GM04503 (cell line): ENCODE data around the gene GPR132.

Experiments
- DNase-seq: peaks from one replicate; pipeline ENCODE4 v3.0.0-alpha.2; 2012; ENCODE audit warnings: low read depth

The GPR132 gene

DNA sequence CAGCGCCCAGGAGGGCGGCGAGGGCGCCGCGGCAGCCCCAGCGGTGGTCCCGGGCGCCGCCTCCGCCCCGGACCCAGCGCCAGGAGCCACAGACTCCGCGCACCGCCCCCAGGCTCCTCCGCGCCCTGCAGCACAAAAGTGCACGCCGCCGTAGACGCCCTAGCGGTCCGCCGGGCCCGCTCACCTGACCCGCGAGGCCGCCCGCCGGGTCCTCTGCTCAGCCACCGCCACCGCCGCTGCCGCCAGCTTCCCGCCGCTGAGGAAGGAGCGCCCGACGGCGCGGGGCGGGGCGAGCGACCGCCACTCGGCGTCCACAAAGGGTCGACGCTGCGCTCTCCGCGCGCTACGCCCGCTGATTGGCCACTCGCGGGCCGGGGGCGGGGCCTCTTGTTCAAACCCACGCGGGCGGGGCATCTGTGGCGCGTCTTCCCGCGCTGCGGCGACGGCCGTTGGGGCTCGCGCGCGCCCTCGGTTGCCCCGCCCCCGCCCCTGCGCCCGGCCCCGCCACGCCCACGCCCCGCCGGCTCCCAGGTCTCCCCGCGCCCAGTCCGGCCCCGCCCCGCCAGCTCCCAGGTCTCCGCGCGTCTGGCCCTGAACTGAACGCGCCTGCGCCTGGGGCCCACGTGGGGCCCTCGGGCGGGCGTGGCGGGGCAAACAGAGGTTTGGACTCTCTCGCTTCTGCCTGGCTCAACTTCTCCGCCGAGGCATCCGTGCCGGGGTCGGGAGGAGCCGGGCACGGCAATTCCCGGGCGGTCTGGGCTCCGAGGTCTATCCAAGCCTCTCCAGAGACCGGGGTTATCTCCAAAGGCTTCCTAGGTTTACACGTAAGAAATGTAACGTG lies 44.2 kb downstream of the GPR132 start, which contains the start of gene CDCA4:
Gene CDCA4 (minus strand): TSS at position 269 of the 841 bp plus-strand sequence. CDS start 9,154 bp downstream, outside the sequence.
- DNase-seq: peak; percentile 61

DNA sequence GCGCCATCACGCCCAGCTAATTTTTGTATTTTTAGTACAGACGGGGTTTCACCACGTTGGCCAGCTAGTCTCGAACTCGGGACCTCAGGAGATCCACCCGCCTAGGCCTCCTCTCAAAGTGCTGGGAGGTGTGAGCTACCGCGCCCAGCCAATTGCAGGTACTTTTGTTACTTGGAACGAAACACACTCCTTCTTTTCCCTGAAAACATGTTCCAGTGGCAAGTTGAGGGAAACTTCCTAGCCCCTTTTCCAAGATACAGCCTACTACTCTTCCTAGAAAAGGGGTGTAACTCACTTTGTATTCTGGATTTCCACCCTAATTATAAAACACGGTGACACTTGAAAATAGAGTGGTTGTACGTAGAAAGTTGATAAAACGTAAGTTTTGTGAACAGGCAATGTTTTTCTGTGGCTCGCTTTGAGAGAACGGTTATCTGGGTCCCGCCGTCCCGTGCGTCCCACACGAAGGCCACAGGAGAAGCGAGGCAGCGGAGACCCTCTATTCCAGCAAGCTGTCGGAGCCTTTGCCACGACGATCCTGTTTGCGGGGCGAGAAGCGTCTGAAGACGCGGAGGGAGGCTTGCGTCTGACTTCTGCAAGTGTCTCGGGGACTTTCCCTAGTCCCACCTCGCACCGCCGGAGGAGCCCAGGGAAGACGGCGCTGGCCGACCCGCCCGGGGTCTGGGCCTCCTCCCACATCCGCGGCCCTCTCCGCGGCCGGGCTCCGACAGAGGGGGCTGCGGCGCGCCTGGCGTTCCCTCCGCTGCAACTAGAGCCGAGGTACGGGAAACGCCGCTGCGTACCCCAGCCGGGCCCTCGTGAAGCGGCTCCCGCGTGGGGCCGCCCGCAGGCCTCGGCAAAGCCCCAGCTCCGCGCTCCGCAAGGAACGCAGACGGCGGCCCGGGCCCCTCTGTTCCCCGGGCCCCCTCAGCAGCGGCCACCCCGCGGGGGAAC lies 45.1 kb downstream of the GPR132 start:
- DNase-seq: no peak

DNA sequence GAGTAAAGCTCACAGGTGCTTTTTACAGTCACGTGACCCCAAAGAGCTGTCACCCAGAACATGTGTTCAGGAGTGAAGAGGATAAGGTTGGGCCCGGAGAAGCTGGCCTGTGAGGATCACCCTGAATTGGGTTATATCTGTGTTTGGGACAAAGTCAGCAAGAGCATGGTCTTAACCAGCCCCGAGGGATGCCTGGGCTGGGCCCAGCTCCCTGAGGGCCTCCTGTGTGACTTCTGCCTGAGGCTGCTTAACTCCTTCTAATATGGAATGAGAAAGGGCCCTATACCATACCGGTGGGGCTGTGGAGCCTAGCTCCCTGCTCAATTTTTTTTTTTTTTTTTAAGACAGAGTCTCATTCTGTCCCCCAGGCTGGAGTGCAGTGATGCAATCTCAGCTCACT lies 46.8 kb downstream of the GPR132 start:
- no peak for DNase-seq

DNA sequence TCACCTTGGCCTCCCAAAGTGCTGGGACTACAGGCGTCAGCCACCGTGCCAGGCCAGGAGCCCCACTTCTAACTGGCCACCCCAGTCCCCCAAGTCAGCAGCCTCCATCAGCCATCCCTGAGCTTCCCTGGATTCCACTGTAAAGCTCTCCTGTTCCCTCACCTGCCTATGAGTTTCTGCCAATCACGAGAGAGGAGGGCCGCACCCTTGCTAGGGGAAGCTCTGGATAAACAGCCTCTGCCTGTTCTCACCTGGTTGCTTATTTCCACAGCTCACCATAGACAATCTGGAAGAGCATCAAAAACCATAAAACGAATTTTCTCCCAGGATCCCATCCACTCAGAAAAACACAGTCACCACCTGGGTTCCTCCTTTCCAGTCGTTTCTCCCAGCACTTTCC lies 49.3 kb downstream of the GPR132 start:
- no peak for DNase-seq

DNA sequence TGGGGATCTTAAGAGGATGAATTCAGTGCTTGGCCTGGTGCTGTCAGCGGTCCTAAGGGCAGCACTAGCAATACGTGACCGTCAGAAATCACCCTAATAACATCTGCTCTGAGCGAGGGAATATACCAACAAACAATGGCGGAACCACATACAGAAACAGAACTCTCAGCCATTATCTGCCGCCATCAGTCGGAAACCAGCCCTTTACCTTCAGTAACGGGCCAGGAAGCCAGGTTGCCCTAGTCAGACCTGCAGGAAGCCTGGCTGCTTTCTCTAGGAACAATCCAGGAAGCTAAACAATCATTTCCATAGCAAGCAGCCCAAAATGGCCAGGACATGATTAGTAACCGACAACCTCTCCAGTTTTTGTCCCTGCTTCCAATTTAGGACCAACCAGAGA lies 50.0 kb downstream of the GPR132 start:
- no peak for DNase-seq

DNA sequence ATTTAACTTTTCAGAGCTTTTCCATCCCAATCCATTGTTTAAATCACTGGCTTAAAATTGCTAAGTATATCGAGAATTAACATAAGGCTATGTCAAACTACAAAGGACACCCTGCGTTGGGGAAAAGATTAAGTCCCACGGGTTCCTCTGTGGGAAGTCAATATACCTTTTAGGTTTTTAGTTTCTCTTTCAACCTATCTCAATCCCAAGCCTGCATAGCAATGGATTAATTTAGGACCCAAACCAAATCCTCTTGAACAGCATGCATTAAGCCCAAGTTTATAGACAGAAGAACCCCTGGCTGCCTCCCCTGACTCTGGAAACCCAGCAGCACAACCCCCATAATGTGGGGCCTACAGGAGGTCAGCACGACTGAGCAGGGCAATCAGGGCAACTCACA lies 50.6 kb downstream of the GPR132 start:
- DNase-seq: no peak

DNA sequence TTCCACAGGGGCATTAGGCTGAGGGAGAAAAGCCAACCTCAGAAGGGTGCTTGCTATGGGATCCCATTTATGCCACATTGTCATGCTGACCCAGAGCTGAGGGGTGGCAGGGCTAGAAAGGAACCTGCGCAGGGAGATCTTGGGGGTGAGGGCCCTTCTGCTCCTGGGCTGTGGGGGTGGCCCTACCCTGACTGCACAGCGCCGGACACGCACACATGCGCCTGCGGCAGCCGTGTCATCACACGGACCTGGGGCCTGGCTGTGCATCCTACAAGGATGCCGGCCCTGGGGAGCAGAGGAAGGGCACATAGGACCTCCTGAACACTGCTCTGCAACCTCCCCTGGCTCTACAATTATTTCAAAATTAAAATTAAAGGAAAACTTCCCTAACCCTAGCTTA lies 51.2 kb downstream of the GPR132 start:
- no peak for DNase-seq

DNA sequence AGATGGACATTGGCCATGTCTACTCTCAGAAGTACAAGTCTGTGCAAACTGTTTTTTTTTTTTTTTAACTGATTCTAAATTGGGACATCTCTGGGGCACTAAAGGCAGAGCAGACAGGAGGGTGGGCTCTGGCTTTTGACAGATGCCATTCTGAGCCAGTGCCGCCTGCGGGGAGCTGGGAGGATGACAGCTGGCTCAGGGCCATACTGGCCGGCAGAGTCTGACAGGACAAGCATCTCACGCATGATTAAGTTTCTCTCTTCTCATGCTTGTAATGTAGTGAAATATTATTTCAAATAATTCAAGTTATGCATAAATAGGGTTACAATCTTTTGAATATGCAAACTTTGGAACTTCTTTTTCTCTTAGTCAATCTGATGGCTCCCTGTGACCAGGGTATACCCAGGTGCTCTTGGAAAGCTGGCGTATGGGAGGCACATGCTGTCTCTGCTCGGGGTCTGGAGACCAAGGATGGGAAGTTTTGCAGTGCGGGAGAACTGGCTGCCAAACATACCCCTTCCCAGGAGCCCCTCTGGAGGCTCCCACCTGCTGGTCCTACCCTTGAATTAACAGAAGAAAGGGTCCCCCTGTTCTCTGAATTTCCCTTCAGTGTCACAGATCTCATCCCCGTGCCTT lies 52.0 kb downstream of the GPR132 start:
- no peak for DNase-seq

DNA sequence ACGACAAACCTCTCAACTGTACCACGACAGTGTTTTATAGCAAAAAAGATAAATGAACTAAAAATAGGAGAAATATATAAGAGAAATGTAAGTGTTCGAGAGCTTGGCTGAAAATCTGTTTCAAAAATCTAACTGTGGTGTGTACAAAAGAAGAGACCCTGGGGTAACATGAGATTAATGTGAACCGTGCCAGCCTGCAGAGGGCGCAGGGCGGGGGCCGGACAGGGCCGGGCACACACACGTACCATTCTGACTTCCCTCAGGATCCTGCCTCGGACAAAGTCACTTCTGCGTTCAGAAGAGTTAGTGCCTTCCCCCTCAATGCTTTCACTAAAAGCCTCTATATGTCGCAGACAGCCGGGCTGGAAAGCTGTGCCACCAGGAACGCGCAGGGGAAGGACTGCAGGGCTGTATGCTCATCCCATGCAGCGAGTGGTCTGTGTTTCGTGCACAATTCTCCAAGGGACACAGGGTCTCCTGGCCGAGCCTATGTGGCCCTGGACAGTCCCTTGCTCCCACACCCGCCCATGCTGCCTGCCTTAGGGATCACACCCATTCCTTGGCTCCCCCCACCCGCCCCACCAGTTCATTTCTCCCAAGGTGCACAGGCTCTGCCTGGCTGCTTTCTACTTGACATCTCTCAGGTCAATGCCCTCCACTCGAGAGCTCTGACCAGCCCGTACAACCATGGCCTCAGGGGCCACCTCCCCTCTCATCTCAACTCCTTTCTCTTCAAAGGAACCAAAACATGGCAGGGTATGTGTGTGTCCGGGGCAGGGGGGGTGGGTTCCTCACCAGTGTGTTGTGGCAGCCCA lies 52.9 kb downstream of the GPR132 start:
- no peak for DNase-seq

DNA sequence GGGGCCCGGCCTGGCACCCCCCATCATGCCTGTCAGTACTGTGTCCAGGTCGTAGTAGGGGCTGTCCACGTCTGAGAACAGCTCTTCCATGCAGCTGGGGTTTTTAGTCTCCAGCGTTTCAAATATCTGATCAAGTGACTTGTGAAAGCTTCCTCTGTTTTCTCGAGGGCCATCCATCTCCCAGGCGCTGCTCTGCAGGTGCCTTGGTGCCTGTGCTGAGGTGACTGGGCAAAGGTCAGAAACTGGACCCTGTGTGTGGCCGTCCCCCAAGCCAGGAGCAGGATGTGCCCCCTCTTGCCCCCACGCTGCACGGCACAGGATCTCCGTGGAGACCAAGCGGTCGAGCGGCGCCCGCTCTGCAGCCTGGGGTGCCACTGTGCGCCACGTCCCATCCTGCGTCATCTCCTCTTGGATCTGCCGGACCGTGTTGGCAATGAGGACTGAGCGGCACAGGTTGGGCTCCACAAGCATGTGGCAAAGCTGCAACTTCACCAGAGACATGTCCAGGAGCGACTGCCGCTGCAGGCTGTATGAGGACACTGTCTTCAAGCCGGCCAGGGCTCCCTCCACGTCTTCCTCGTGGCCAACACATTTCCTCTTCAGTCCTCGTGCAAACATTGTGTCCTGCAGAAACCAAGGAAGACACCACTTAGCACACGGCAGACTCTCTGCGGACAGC lies 53.8 kb downstream of the GPR132 start:
- DNase-seq: no peak

DNA sequence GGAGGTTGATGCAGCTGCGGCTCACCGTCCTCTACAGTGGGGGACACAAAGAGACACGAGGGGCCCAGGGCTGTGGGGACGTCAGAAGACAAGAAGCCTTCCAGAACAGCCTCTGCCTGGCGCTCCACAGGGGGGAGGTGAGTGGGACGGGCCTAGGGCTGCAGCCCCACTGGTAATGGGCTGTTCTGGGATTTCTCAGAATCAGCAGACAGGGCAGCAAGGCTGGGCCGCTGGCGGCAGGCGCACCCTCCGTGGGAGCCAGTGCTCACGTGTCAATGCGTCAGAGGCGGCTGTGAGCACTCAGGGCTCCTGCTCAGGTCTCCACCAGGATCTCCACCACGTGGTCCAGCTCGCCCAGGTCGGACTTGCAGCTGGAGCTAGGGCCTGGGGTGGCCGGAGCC lies 54.3 kb downstream of the GPR132 start:
- no peak for DNase-seq

DNA sequence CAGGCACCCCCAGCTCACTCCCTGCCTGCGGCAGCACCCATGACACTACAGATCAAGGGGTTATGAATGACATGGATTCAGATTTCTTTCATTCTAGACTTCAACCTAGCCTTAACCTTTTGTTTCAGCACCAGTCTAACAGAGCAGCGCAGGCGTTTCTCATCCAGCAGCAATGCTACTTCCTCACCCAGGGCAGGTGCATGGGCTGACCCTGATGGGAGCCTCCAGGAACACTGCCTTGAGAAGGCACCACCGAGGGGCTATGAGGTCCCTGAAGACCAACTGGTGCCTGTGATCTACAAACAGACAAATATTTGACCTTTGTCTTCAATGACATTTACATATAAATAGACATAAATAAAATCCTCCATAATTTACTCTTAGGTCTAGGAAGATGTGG lies 55.1 kb downstream of the GPR132 start:
- no peak for DNase-seq

DNA sequence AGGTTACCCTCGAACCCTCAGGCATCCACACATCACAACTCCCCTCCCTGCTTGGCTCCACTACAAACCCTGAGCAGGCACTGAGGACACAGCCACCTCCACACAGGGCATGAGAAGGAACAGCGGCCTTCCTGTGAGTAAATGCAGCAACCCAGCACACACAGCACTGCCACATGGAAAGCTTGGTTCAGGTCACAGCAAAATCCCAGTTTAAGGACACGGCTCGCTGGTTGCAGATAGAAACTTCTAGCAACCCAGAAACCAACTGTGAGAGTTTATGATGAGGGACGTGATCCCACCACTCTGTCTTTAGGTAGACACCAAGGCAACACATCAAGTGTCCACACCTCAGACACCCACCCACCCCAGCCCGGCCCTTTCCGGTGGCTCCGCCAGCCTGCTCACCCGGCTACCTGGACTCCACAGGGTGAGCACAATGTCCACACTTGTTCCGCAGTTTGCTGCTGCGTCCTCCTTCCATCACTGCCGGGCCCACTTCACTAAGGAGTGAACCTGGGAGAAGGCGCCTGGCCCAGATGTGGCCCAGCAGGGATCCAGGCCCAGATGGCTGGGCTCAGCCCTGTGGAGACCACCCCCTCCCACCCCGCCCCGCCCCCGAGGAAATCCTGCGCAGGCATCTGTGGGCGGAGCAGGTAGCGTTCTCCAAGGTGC lies 57.5 kb downstream of the GPR132 start:
- no peak for DNase-seq

DNA sequence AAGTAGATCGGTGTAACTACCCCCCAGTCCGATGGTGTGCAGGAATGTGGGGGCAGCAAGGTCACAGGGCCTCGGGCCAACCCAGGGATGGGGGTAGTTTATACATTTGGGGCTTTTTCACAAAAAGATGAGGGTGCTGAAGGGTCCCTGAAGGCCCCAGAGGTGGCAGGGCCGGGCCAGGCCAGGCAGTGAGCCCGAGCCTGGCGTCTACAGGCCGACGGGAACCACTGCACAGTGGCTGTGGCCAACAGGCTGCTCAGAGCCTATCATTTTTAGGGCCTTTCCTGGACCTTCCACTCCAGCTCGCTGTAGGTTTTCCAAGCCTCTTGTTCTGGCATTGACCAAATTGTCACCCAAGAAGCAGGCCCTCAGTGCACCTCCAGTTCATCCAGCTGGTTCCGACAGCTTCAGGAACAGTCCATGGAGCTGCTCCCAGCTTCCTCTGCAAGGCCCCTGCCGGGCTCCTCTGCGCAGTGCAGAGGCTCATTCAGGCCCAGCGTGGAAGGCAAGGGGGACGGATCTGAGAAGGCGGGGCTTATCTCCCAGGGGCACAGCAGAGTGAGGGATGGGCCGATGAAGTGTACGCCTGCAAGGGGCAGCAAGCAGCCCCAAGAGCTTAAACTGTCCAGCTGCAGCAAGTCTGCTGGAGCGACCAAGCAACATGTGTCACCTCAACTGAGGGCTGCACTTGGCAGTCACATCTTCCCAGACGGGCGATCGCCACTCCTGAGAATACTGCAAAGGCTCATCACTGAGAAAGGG lies 58.2 kb downstream of the GPR132 start:
- DNase-seq: no peak

DNA sequence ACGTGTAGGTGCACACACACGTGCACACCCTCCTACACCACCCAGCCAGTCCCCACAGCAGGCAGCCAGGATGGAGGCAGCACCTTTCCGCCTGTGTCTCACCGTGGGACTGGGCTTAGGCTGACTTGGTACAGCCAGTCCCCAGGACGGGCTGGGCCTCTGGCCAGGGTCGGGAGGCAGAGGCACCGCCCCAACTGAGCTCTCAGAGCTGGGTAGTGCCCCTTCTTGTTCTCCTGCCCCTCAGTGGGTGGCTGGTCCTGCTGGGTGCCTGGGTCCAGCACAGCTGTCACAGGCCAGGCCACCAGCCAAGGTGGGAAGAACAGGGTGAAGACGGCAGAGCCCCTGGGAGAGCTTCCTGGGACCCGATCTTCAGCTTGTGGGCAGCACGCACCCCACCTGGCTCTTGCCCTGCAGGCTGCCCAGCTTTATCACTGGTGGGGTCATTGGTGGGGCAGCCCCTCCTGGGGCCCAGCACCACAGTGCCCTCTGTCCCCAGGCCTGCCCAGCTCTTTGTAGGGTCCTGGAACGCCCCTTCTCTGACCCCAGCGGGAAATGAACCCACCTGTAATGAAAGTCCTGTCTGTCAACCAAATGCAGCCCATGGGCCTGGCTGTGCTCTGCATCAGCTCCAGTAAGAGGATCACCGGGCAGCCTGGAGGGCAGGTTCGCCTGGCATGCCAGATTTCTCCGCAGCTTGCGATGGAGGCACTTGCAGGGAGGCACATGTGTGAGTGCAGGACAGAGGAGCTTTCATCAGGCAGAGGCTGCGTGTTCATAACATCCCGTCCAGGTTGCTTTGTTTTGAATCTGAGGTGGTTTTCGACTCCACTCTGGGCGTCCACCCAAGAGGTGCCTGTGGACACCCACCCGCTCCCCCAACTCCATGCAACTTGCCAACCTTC lies 59.0 kb downstream of the GPR132 start:
- DNase-seq: no peak

DNA sequence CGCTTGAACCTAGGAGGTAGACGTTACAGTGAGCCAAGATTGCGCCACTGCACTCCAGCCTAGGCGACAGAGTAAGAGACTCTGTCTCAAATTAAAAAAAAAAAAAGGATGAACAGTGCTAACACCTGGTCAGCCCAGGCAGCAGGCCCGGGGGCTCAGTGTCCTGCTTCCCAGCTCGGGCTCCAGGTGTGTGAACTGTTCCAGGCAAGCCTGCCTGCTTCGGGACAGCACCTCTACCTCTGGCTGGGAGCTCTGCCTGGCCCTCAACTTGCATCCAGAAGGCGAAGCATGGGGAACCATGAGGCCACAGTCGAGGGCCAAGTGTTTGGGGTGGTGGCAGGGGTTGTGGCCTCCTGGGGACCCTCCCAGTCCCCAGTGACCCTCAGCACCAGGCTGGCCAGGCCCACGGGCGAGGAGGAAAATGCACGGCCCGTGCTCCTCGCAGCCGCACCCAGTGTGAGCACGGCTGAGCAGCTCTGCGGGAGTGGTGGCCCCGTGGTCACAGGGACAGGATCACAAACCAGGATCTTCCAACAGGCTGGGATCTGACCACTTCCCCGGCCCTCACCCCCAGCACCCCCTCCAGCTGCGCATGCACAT lies 59.8 kb downstream of the GPR132 start:
- DNase-seq: no peak
